H1 (cell line): ENCODE results near the gene CAPN11.

Experiments
- CTCF ChIP-seq, 3 experiments: IDR thresholded peaks; 1 replicate in 2 of 3; 2 replicates in 1 of 3; pipeline versions ENCODE4 v1.5.1 to v1.6.1; 2011; ENCODE audit warnings: low read length in 3 of 3, mild to moderate bottlenecking in 3 of 3, inconsistent platforms in 2 of 3, low read depth in 1 of 3, moderate library complexity in 1 of 3; ENCODE audit not compliant: insufficient read depth in 1 of 3; ENCODE audit errors: control extremely low read depth in 1 of 3
- EZH2 ChIP-seq: fragments of 200-600 bp; sonication (generic); IDR thresholded peaks from 2 replicates; pipeline ENCODE4 v1.7.1; 2012; ENCODE audit warnings: low read depth, mild to moderate bottlenecking, moderate library complexity, low read length, inconsistent platforms; ENCODE audit not compliant: severe bottlenecking
- JUN ChIP-seq: IDR thresholded peaks from 2 replicates; pipeline ENCODE4 v1.6.1; 2011; ENCODE audit warnings: low read depth, mild to moderate bottlenecking, improper control_type of control experiment, low read length
- RAD21 ChIP-seq, 2 experiments: IDR thresholded peaks in 1 of 2; conservative IDR thresholded peaks in 1 of 2; 2 replicates each; pipeline ENCODE4 v1.6.1; 2011; ENCODE audit warnings: low read depth in 2 of 2, low read length in 2 of 2, improper control_type of control experiment in 1 of 2, inconsistent platforms in 1 of 2, mild to moderate bottlenecking in 1 of 2, moderate library complexity in 1 of 2

GRCh38 chr6:44129841-44130322 lies 28.7 kb upstream of the CAPN11 start:
- TF ChIP-seq JUN (no peak), EZH2 (no peak), RAD21 (IDR thresholded peaks at IDR 0.05 in 1 of 2, conservative IDR thresholded peaks at IDR 0.05 in 1 of 2; ENCODE audit: low read depth in 2 of 2, low read length in 2 of 2) (no peak), CTCF (IDR thresholded peaks at IDR 0.05; ENCODE audit: control extremely low read depth in 1 of 3, insufficient read depth in 1 of 3, low read depth in 1 of 3, low read length in 3 of 3) (no peak)
